ENCODE results near the gene SEMA6D.

SEMA6D gene

GRCh38 chr15:47717036-47717612 is at the start of gene SEMA6D:
SEMA6D (plus strand) TSS chr15:47717505; CDS start chr15:47759799, 42,294 bp downstream.
- DNase-seq (ENCODE audit: low read depth in 2 of 2), result no peak

- no peak for DNase-seq (ENCODE audit: low read depth in 2 of 2)
These were observed 48.1 kb upstream of the SEMA6D start for GRCh38 chr15:47669221-47669620.

GRCh38 chr15:47670365-47670764 is 46.9 kb upstream of the SEMA6D start:
- no peak for DNase-seq (ENCODE audit: low read depth in 2 of 2)

- no peak for DNase-seq (ENCODE audit: low read depth in 2 of 2)
These were observed 44.0 kb upstream of the SEMA6D start for GRCh38 chr15:47673232-47673761.

- no peak for DNase-seq (ENCODE audit: low read depth in 2 of 2)
These were observed 42.6 kb upstream of the SEMA6D start for GRCh38 chr15:47674586-47675232.

GRCh38 chr15:47675735-47676134 is 41.6 kb upstream of the SEMA6D start:
- no peak for DNase-seq (ENCODE audit: low read depth in 2 of 2)

GRCh38 chr15:47678040-47678439 is 39.3 kb upstream of the SEMA6D start:
- DNase-seq (ENCODE audit: low read depth in 2 of 2), result no peak

- DNase-seq (ENCODE audit: low read depth in 2 of 2), result no peak
These were observed 34.6 kb upstream of the SEMA6D start for GRCh38 chr15:47682661-47683060.

GRCh38 chr15:47685141-47685870 is 32.0 kb upstream of the SEMA6D start:
- no peak for DNase-seq (ENCODE audit: low read depth in 2 of 2)

GRCh38 chr15:47688573-47689086 is 28.7 kb upstream of the SEMA6D start:
- no peak for DNase-seq (ENCODE audit: low read depth in 2 of 2)

- DNase-seq (ENCODE audit: low read depth in 2 of 2), result no peak
These were observed 27.6 kb upstream of the SEMA6D start for GRCh38 chr15:47689660-47690059.

GRCh38 chr15:47691882-47692281 is 25.4 kb upstream of the SEMA6D start:
- no peak for DNase-seq (ENCODE audit: low read depth in 2 of 2)

- no peak for DNase-seq (ENCODE audit: low read depth in 2 of 2)
These were observed 21.0 kb upstream of the SEMA6D start for GRCh38 chr15:47696351-47696750.

- DNase-seq (ENCODE audit: low read depth in 2 of 2), result no peak
These were observed 11.9 kb upstream of the SEMA6D start for GRCh38 chr15:47705281-47705997.

- no peak for DNase-seq (ENCODE audit: low read depth in 2 of 2)
These were observed 9.9 kb upstream of the SEMA6D start for GRCh38 chr15:47707391-47707790.

GRCh38 chr15:47708161-47708980 is 8.9 kb upstream of the SEMA6D start:
- DNase-seq (ENCODE audit: low read depth in 2 of 2), result no peak

GRCh38 chr15:47711655-47712054 is 5.7 kb upstream of the SEMA6D start:
- no peak for DNase-seq (ENCODE audit: low read depth in 2 of 2)

- no peak for DNase-seq (ENCODE audit: low read depth in 2 of 2)
These were observed 1.9 kb upstream of the SEMA6D start for GRCh38 chr15:47715402-47715801.

GRCh38 chr15:47715856-47716445 is 1.4 kb upstream of the SEMA6D start:
- DNase-seq (ENCODE audit: low read depth in 2 of 2), result no peak

- DNase-seq (ENCODE audit: low read depth in 2 of 2), result no peak
These were observed 789 bp upstream of the SEMA6D start for GRCh38 chr15:47716516-47716915.
